Type B pancreatic cell (in vitro differentiated cells): ENCODE data around the gene SEMA5A. TPM values are rescaled to one million over a fixed set of nuclear protein-coding genes. Genes with fewer than 3 reads are reported as not detected.

Source experiments
- DNase-seq: peaks from one replicate; pipeline ENCODE4 v3.0.0; 2021; ENCODE audit warnings: mixed read lengths; ENCODE audit not compliant: unreplicated experiment; ENCODE audit errors: extremely low spot score
- H3K27ac Mint-ChIP-seq: 2 replicates; pipeline ENCODE4 v1.8.0; 2021; ENCODE audit warnings: mild to moderate bottlenecking, mixed read lengths
- H3K27me3 Mint-ChIP-seq: 2 replicates; pipeline ENCODE4 v1.8.0; 2021; ENCODE audit warnings: mixed read lengths
- H3K36me3 Mint-ChIP-seq: 2 replicates; pipeline ENCODE4 v1.8.0; 2021; ENCODE audit warnings: mixed read lengths
- H3K4me1 Mint-ChIP-seq: one replicate; pipeline ENCODE4 v1.8.0; 2021; ENCODE audit warnings: mixed read lengths; ENCODE audit not compliant: unreplicated experiment
- H3K4me3 Mint-ChIP-seq: 2 replicates; pipeline ENCODE4 v1.8.0; 2021; ENCODE audit warnings: mild to moderate bottlenecking, mixed read lengths
- H3K9me3 Mint-ChIP-seq: 2 replicates; pipeline ENCODE4 v1.8.0; 2021; ENCODE audit warnings: mixed read lengths
- CTCF ChIP-seq: fragments of 200-600 bp; sonication (generic); conservative IDR thresholded peaks from 2 replicates; pipeline ENCODE4 v1.5.0; 2021; ENCODE audit warnings: antibody characterized with exemption, mild to moderate bottlenecking
- total RNA-seq: library from RNA; stranded (reverse); gene quantifications from 2 replicates; pipeline ENCODE4 v1.2.1, GENCODE V29; 2021; ENCODE audit warnings: low replicate concordance

The SEMA5A gene
- total RNA-seq, 1 donor from 2014 or later, result 92.9 TPM

- no peak overlapping the region for H3K4me3 Mint-ChIP-seq
- H3K27me3 Mint-ChIP-seq, result no peaks in the 10 kb centered on the region
- H3K27ac Mint-ChIP-seq, result peak overlapping the region; percentile 0
- peaks cover under 1% of the 10 kb centered on the region for H3K9me3 Mint-ChIP-seq
- no peak for TF ChIP-seq CTCF
- DNase-seq, result no peak
- H3K36me3 Mint-ChIP-seq, result peaks cover 23% of the 10 kb centered on the region
- H3K4me1 Mint-ChIP-seq, result peaks cover 13% of the 10 kb centered on the region
Measured at GRCh38 chr5:9396285-9396770, 149.5 kb downstream of the SEMA5A start.

- H3K36me3 Mint-ChIP-seq, result peaks cover 21% of the 10 kb centered on the region
- no peak overlapping the region for H3K4me3 Mint-ChIP-seq
- no peaks in the 10 kb centered on the region for H3K27me3 Mint-ChIP-seq
- no peak for TF ChIP-seq CTCF
- DNase-seq, result no peak
- no peak overlapping the region for H3K27ac Mint-ChIP-seq
- peaks cover 13% of the 10 kb centered on the region for H3K4me1 Mint-ChIP-seq
- no peaks in the 10 kb centered on the region for H3K9me3 Mint-ChIP-seq
Measured at GRCh38 chr5:9395706-9396105, 150.2 kb downstream of the SEMA5A start.

GRCh38 chr5:9394221-9394620 lies 151.7 kb downstream of the SEMA5A start:
- DNase-seq, result no peak
- no peak for TF ChIP-seq CTCF
- peaks cover 22% of the 10 kb centered on the region for H3K4me1 Mint-ChIP-seq
- H3K36me3 Mint-ChIP-seq, result peaks cover 19% of the 10 kb centered on the region
- H3K4me3 Mint-ChIP-seq, result no peak overlapping the region
- peaks cover 7% of the 10 kb centered on the region for H3K9me3 Mint-ChIP-seq
- H3K27ac Mint-ChIP-seq, result no peak overlapping the region
- H3K27me3 Mint-ChIP-seq, result no peaks in the 10 kb centered on the region

GRCh38 chr5:9392625-9393024 lies 153.2 kb downstream of the SEMA5A start:
- H3K27me3 Mint-ChIP-seq, result no peaks in the 10 kb centered on the region
- H3K27ac Mint-ChIP-seq, result no peak overlapping the region
- no peak overlapping the region for H3K4me3 Mint-ChIP-seq
- H3K9me3 Mint-ChIP-seq, result peaks cover 10% of the 10 kb centered on the region
- H3K4me1 Mint-ChIP-seq, result peaks cover 26% of the 10 kb centered on the region
- DNase-seq, result no peak
- H3K36me3 Mint-ChIP-seq, result peaks cover 19% of the 10 kb centered on the region
- TF ChIP-seq CTCF, result no peak

GRCh38 chr5:9391080-9391479 lies 154.8 kb downstream of the SEMA5A start:
- no peak for TF ChIP-seq CTCF
- Mint-ChIP-seq H3K9me3 (peaks cover 10% of the 10 kb centered on the region), H3K4me3 (no peak overlapping the region)

GRCh38 chr5:9390113-9390512 lies 155.8 kb downstream of the SEMA5A start:
- peaks cover 10% of the 10 kb centered on the region for H3K9me3 Mint-ChIP-seq
- peaks cover 16% of the 10 kb centered on the region for H3K36me3 Mint-ChIP-seq
- H3K27ac Mint-ChIP-seq, result no peak overlapping the region
- H3K27me3 Mint-ChIP-seq, result no peaks in the 10 kb centered on the region
- DNase-seq, result no peak
- no peak overlapping the region for H3K4me3 Mint-ChIP-seq
- TF ChIP-seq CTCF, result no peak
- H3K4me1 Mint-ChIP-seq, result peaks cover 22% of the 10 kb centered on the region

More at GRCh38 chr5:9391080-9391479, 154.8 kb downstream of the SEMA5A start:
- H3K27me3 Mint-ChIP-seq, result no peaks in the 10 kb centered on the region
- DNase-seq, result no peak
- peaks cover 26% of the 10 kb centered on the region for H3K4me1 Mint-ChIP-seq
- peaks cover 16% of the 10 kb centered on the region for H3K36me3 Mint-ChIP-seq
- no peak overlapping the region for H3K27ac Mint-ChIP-seq
